ENCODE measurements around the gene DMRT1.
"Not testable (repeated sequence)": the region's sequence is repeated elsewhere in the genome, so short reads cannot be mapped to it uniquely, and the experiment has no call there.

Gene DMRT1

DNA sequence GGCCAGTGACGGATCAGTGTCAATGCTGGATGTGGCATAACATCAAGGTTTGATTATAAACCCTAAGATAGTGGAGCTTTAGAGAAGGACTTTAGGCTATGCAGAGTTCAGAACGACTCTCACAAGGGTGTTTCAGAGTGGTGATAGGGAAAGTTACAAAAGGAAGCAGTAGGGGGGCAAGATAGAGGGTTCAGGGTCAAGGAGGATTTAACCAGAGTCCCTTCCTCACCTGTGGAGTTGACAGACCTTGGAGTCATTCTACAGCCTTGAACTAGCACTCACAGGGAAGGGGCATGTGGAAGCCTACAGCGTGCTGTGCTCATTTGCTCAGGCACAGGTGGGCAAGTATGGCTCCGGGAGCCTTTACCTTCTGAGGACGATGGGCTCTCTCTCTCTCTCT lies 7.9 kb downstream of the DMRT1 start:
- TF ChIP-seq, protein P1, sequence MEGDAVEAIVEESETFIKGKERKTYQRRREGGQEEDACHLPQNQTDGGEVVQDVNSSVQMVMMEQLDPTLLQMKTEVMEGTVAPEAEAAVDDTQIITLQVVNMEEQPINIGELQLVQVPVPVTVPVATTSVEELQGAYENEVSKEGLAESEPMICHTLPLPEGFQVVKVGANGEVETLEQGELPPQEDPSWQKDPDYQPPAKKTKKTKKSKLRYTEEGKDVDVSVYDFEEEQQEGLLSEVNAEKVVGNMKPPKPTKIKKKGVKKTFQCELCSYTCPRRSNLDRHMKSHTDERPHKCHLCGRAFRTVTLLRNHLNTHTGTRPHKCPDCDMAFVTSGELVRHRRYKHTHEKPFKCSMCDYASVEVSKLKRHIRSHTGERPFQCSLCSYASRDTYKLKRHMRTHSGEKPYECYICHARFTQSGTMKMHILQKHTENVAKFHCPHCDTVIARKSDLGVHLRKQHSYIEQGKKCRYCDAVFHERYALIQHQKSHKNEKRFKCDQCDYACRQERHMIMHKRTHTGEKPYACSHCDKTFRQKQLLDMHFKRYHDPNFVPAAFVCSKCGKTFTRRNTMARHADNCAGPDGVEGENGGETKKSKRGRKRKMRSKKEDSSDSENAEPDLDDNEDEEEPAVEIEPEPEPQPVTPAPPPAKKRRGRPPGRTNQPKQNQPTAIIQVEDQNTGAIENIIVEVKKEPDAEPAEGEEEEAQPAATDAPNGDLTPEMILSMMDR (IDR thresholded peaks at IDR 0.05; ENCODE audit: low read depth, low read length), result no peak
- Histone ChIP-seq H3K4me1 (no peaks in the 10 kb centered on the region), H3K4me3 (ENCODE audit: low read depth, low read length) (no peak overlapping the region), H3K27me3 (peaks cover 16% of the 10 kb centered on the region), H3K36me3 (no peaks in the 10 kb centered on the region), H3K9me3 (no peaks in the 10 kb centered on the region)
- no peak for DNase-seq

GRCh38 chr9:852539-852938 lies 11.0 kb downstream of the DMRT1 start:
- TF ChIP-seq, protein P1 (IDR thresholded peaks at IDR 0.05; ENCODE audit: low read depth, low read length), result no peak
- no peaks in the 10 kb centered on the region for H3K9me3 ChIP-seq
- no peaks in the 10 kb centered on the region for H3K36me3 ChIP-seq
- peaks cover 4% of the 10 kb centered on the region; the same call in 1 of the 2 replicates for H3K27me3 ChIP-seq
- no peak overlapping the region for H3K4me3 ChIP-seq (ENCODE audit: low read depth, low read length)
- H3K4me1 ChIP-seq, result no peaks in the 10 kb centered on the region
- DNase-seq, result no peak

- no peaks in the 10 kb centered on the region for H3K27me3 ChIP-seq
These were observed 17.8 kb downstream of the DMRT1 start for GRCh38 chr9:859251-859650.

DNA sequence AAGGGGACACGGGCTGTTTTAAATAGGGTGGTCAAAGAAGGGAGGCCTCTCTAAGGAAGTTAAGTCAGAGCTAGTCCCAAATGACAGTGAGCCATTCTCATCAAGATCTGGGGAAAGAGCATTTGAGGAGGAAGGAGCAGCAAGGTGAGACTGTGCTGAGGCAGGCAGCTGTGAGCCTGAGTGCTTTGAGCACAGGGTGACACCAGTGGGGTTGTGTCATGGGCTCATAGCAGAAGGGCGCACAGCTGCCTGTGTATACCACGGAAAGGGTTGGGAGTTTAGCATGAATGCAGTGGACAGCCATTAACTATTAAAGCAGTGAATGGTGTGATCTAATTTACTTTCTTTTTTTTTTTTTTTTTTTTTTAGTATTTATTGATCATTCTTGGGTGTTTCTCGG lies 19.2 kb downstream of the DMRT1 start:
- H3K36me3 ChIP-seq, result no peaks in the 10 kb centered on the region
- H3K4me1 ChIP-seq, result no peaks in the 10 kb centered on the region
- no peaks in the 10 kb centered on the region for H3K27me3 ChIP-seq
- TF ChIP-seq, protein P1 (IDR thresholded peaks at IDR 0.05; ENCODE audit: low read depth, low read length), result no peak
- no peaks in the 10 kb centered on the region for H3K9me3 ChIP-seq
- no peak for DNase-seq
- H3K4me3 ChIP-seq (ENCODE audit: low read depth, low read length), result no peak overlapping the region

More at GRCh38 chr9:859251-859650, 17.8 kb downstream of the DMRT1 start:
- Histone ChIP-seq H3K4me3 (ENCODE audit: low read depth, low read length) (no peak overlapping the region), H3K4me1 (no peaks in the 10 kb centered on the region), H3K36me3 (no peaks in the 10 kb centered on the region), H3K9me3 (no peaks in the 10 kb centered on the region)
- TF ChIP-seq, protein P1 (IDR thresholded peaks at IDR 0.05; ENCODE audit: low read depth, low read length), result no peak
- DNase-seq, result no peak

- not testable (repeated sequence) for H3K36me3 ChIP-seq; H3K27me3 ChIP-seq; DNase-seq; H3K4me1 ChIP-seq; H3K9me3 ChIP-seq; H3K4me3 ChIP-seq (ENCODE audit: low read depth, low read length)
These were observed 20.0 kb downstream of the DMRT1 start for GRCh38 chr9:861525-861924.

DNA sequence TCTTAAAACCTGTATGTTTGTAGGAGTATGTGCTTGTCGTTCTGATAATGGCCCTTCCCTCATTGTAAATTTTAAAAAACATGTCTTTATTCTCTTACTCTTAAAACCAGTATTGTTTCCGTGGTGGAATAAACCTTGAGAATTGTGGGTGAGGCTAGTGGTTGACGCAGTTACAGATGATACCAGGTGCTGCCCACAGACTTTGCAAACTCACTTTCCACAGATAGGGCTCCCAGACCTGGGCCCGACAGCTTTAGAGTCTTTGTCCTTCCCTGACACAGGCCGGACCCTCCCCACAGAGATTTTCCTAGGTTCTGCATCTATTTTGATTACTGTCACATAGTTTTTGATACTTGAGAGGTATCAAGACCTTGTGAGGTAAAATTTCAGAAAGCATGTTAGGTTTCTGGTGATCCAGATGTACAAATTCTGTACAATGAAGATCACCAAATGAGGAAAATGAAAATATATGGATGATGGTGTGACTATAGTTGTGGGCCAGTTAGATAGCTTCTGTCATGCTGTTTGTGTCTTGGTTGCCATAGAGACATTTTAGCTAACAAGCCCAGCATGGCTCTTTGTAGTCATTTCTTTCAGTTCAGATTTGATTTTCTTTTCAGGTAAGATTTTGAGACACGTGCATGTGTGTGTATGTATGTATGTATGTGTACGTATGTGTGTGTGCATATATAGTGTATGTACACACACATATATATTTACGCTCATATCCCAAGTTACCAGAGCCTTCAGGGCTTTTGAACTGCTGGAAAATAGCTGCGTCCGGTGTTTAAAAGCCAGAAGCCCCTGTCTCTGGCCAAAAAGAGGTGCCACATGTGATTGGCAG lies 33.8 kb downstream of the DMRT1 start:
- no peaks in the 10 kb centered on the region for H3K27me3 ChIP-seq
- DNase-seq, result no peak
- TF ChIP-seq, protein P1 (IDR thresholded peaks at IDR 0.05; ENCODE audit: low read depth, low read length), result no peak
- H3K4me1 ChIP-seq, result no peaks in the 10 kb centered on the region
- no peaks in the 10 kb centered on the region for H3K9me3 ChIP-seq
- no peak overlapping the region for H3K4me3 ChIP-seq (ENCODE audit: low read depth, low read length)
- H3K36me3 ChIP-seq, result no peaks in the 10 kb centered on the region

Data from BE2C (cell line).